Measurements from ENCODE around the gene TTC7B. TPM values are rescaled to one million over a fixed set of nuclear protein-coding genes. Genes with fewer than 3 reads are reported as not detected.

Gene TTC7B
- total RNA-seq, 2 experiments from 2014 or later = 8.8 to 9.5 TPM

GRCh38 chr14:90505531-90505930 lies 310.7 kb downstream of the TTC7B start:
- Mint-ChIP-seq H3K4me3 (no peak overlapping the region), H3K36me3 (ENCODE audit: low read depth) (no peaks in the 10 kb centered on the region), H3K9me3 (no peaks in the 10 kb centered on the region), H3K27me3 (peaks cover 21% of the 10 kb centered on the region), H3K27ac (no peak overlapping the region), H3K4me1 (peaks cover 3% of the 10 kb centered on the region)
- POLR2A ChIA-PET = no interaction called here
- CTCF ChIA-PET = no interaction called here
- DNase-seq = no peak

GRCh38 chr14:90504643-90505042 lies 311.6 kb downstream of the TTC7B start:
- Mint-ChIP-seq H3K36me3 (ENCODE audit: low read depth) (no peaks in the 10 kb centered on the region), H3K27me3 (peaks cover 21% of the 10 kb centered on the region), H3K27ac (no peak overlapping the region), H3K4me3 (no peak overlapping the region), H3K4me1 (peaks cover 5% of the 10 kb centered on the region), H3K9me3 (no peaks in the 10 kb centered on the region)
- ChIA-PET CTCF (no interaction called here), POLR2A (no interaction called here)
- no peak for DNase-seq

DNA sequence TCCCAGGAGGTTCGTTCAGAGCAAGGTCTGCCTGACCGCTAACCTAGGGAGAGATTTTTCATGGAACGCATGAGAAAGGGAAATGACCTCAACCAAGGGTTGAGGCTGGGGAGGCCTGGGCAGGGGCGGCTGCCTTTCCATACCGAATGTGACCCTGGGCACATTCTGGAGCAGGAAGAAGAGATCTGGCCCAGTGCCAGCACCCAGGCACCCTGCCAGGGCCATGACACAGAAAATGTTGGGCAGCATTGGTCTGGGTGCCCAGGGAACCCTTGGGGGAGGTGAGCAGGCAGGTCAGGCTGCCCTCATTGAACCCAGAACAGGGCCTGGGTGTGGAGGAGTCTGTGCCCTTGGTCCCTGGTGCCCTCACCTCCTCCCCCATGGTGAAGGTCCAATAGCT lies 312.6 kb downstream of the TTC7B start:
- Mint-ChIP-seq H3K4me3 (no peak overlapping the region), H3K4me1 (peaks cover 5% of the 10 kb centered on the region), H3K36me3 (ENCODE audit: low read depth) (no peaks in the 10 kb centered on the region), H3K9me3 (no peaks in the 10 kb centered on the region), H3K27me3 (peaks cover 12% of the 10 kb centered on the region), H3K27ac (no peak overlapping the region)
- POLR2A ChIA-PET = no interaction called here
- CTCF ChIA-PET = no interaction called here
- DNase-seq = no peak

DNA sequence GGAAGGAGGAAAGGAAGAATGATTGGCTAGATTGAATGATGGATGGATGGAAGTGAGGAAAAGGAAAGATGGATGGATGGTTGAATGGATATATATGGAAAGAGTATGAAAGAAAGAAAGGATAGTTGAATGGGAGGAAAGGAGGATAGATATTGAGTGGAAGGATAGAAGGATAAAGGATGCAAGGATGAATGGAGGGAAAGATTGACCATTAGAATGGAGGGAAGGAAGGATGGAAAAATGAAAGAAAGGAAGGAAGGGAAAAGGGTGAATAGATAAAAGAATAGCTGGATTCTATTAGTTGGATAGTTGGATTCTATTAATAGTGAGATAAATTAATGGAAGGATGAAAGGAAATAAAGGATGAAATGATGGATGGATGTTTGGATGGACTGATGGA lies 313.5 kb downstream of the TTC7B start:
- H3K36me3 Mint-ChIP-seq (ENCODE audit: low read depth) = no peaks in the 10 kb centered on the region
- no peak for DNase-seq
- peaks cover 8% of the 10 kb centered on the region for H3K27me3 Mint-ChIP-seq
- H3K4me1 Mint-ChIP-seq = peaks cover 5% of the 10 kb centered on the region
- no peaks in the 10 kb centered on the region for H3K9me3 Mint-ChIP-seq
- ChIA-PET CTCF (no interaction called here), POLR2A (no interaction called here)
- H3K27ac Mint-ChIP-seq = no peak overlapping the region
- H3K4me3 Mint-ChIP-seq = no peak overlapping the region

GRCh38 chr14:90500665-90501370 lies 315.4 kb downstream of the TTC7B start:
- Mint-ChIP-seq H3K9me3 (no peaks in the 10 kb centered on the region), H3K4me1 (peaks cover 5% of the 10 kb centered on the region), H3K4me3 (no peak overlapping the region), H3K27me3 (no peaks in the 10 kb centered on the region), H3K36me3 (ENCODE audit: low read depth) (no peaks in the 10 kb centered on the region), H3K27ac (no peak overlapping the region)
- ChIA-PET CTCF (no interaction called here), POLR2A (no interaction called here)
- DNase-seq = no peak

- Mint-ChIP-seq H3K27ac (no peak overlapping the region), H3K4me1 (peaks cover 5% of the 10 kb centered on the region), H3K36me3 (ENCODE audit: low read depth) (no peaks in the 10 kb centered on the region), H3K9me3 (no peaks in the 10 kb centered on the region), H3K27me3 (no peaks in the 10 kb centered on the region), H3K4me3 (no peak overlapping the region)
- ChIA-PET POLR2A (no interaction called here), CTCF (no interaction called here)
- DNase-seq = no peak
Observed at GRCh38 chr14:90499908-90500664, 316.1 kb downstream of the TTC7B start.

DNA sequence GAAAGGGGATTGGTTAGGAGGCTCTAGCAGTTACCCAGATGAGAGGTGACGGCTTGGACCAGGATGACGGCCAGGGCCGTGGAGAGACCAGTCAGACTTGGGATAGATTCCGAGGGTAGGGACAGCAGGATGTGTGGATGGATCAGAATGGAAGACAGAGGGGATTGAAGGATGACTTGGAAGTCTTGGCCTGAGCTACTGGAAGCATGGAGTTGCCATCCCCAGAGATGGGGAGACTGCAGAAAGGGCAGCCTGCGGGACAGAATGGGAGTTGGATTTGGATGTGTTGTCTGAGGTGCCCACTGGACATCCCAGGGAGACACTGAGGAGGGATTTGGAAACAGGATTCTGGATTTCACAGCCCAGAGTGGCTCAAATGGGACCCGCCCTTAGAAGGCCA lies 317.1 kb downstream of the TTC7B start:
- Mint-ChIP-seq H3K36me3 (ENCODE audit: low read depth) (no peaks in the 10 kb centered on the region), H3K9me3 (no peaks in the 10 kb centered on the region), H3K27ac (no peak overlapping the region), H3K4me1 (peaks cover 5% of the 10 kb centered on the region), H3K27me3 (no peaks in the 10 kb centered on the region), H3K4me3 (no peak overlapping the region)
- POLR2A ChIA-PET = no interaction called here
- CTCF ChIA-PET = no interaction called here
- DNase-seq = no peak

DNA sequence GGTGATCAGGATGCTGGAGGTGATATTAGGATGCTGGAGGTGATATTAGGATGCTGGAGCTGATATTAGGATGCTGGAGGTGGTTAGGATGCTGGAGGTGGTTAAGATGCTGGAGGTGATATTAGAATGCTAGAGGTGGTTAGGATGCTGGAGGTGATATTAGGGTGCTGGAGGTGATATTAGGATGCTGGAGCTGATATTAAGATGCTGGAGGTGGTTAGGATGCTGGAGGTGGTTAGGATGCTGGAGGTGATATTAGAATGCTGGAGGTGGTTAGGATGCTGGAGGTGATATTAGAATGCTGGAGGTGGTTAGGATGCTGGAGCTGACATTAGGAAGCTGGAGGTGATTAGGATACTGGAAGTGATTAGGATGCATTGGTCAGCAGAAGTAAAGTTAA lies 318.0 kb downstream of the TTC7B start:
- no peak for DNase-seq
- H3K4me3 Mint-ChIP-seq = no peak overlapping the region
- CTCF ChIA-PET = no interaction called here

GRCh38 chr14:90496379-90496778 lies 319.9 kb downstream of the TTC7B start:
- CTCF ChIA-PET = no interaction called here
- no peak overlapping the region for H3K27ac Mint-ChIP-seq
- no peak overlapping the region for H3K4me3 Mint-ChIP-seq
- no peaks in the 10 kb centered on the region for H3K36me3 Mint-ChIP-seq (ENCODE audit: low read depth)
- H3K27me3 Mint-ChIP-seq = no peaks in the 10 kb centered on the region
- no peaks in the 10 kb centered on the region for H3K9me3 Mint-ChIP-seq
- no peak for DNase-seq
- peaks cover 5% of the 10 kb centered on the region for H3K4me1 Mint-ChIP-seq
- POLR2A ChIA-PET = no interaction called here

More for the DNA sequence above, 318.0 kb downstream of the TTC7B start:
- Mint-ChIP-seq H3K4me1 (peaks cover 5% of the 10 kb centered on the region), H3K9me3 (no peaks in the 10 kb centered on the region), H3K36me3 (ENCODE audit: low read depth) (no peaks in the 10 kb centered on the region), H3K27ac (no peak overlapping the region), H3K27me3 (no peaks in the 10 kb centered on the region)
- POLR2A ChIA-PET = no interaction called here

DNA sequence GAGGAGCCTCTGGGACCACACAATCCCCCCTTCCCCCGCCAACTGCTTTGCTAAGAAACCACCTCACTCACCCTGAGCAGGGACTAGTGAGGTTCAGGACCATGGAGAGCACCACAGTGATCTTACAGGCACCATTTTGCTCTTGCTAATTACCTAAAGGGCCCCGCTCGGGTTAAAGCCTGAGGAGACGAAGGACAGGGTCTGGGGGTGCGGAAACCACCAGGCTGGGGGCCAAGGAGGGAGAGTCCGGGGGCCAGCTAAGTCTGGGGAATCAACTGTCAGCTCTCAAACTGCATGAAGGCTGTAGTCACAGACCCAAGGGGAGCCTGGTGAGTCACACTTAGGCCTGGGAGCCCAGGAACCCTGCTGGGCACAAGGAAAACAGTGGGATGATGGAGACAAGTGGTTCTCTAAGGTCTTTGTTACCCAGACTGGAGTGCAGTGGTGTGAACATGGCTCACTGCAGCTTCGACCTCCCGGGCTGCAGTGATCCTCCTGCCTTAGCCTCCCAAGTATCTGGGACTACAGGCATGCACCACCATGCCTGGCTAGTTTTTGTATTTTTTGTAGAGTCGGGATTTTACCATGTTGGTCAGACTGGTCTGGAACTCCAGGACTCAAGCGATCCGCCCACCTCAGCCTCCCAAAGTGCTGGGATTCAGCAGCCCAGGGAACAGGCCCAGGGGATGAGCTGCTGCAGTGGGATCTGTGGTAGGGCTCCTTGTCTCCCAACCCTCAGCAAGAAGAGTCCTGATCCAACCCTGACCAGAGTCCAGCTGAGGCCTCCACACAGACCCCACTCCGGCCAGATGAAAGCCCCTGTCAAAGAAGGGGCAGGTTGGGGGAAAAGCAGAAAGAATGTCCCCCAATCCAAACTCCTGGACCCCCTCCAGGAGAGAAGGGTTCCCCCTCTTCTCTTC lies 320.6 kb downstream of the TTC7B start:
- DNase-seq = peak; percentile 54
- Mint-ChIP-seq H3K9me3 (no peaks in the 10 kb centered on the region), H3K36me3 (ENCODE audit: low read depth) (no peaks in the 10 kb centered on the region), H3K4me3 (no peak overlapping the region), H3K27me3 (no peaks in the 10 kb centered on the region), H3K4me1 (peaks cover 3% of the 10 kb centered on the region), H3K27ac (no peak overlapping the region)
- ChIA-PET POLR2A (interaction anchor here (1.4 kb wide), 1 partner anchor 93 kb away, joined by 4 read pairs; no protein-coding TSS in a partner anchor), CTCF (no interaction called here)

DNA sequence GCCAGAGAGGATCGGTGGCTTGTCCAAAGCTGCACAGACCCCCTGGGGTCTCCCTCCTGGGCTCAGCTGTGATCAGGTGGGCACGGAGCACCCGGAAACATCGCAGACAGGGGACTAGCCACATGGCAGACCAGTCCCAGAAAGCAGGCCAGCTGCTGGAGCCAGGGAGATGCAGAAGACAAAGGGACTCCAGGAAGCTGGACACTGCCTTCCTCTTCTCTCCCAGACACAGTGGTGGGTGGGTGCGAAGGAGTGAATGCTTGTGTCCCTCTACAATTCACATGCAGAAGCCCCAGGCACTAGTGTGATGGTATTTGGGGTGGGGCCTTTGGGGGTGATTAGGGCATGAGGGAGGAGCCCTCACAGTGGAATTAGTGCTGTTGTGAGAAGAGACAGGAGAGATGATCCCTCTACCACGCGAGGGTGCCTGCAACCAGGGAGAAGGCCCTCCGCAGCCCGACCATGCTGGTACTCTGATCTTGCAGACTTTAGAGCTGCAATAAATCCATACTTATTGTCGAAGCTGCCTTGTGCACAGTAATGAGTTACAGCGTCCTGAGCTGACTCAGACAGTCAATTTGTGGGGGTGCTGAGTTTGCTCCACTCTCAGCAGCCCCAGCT lies 324.2 kb downstream of the TTC7B start:
- Mint-ChIP-seq H3K27me3 (no peaks in the 10 kb centered on the region), H3K27ac (no peak overlapping the region), H3K4me3 (no peak overlapping the region), H3K9me3 (no peaks in the 10 kb centered on the region), H3K4me1 (no peaks in the 10 kb centered on the region), H3K36me3 (ENCODE audit: low read depth) (no peaks in the 10 kb centered on the region)
- POLR2A ChIA-PET = interaction anchor here (1.0 kb wide), 1 partner anchor 109 kb away, joined by 3 read pairs; no protein-coding TSS in a partner anchor
- CTCF ChIA-PET = no interaction called here
- DNase-seq = peak; percentile 7

DNA sequence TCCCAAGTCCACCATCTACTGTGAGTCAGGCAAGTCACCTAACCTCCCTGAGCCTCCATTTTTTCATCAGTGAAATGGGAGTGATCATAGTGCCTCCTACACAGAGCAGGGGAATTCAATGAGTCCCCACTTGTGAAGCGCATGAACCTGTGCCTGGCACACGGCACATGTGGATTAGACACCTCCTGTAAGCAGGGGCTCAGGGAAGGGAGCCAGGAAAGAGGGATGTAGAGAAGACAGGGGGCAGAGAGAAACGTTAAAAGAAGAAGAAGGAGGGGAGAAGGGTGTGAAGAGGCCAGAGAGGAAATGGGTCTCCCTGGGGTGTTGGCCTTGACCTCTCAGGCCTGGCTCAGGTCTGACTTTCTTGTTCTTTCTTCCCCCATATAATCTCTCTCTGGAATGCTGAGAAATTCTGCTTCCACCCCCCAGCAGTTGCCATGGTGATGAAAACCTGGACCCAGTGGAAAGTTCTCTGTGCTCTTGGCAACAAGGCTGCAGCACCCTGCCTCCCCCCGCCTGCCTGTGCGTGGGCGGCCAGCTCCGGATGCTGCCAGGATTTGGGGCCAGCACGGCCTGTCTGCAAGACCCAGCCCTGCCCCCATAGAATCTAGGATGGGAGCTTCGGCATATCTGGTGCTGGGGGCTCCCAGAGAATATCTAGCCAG lies 324.9 kb downstream of the TTC7B start:
- peak; percentile 5 for DNase-seq
- Mint-ChIP-seq H3K27ac (no peak overlapping the region), H3K9me3 (no peaks in the 10 kb centered on the region), H3K4me3 (no peak overlapping the region), H3K4me1 (no peaks in the 10 kb centered on the region), H3K36me3 (ENCODE audit: low read depth) (no peaks in the 10 kb centered on the region), H3K27me3 (peaks cover 2% of the 10 kb centered on the region)
- CTCF ChIA-PET = no interaction called here
- POLR2A ChIA-PET = no interaction called here

DNA sequence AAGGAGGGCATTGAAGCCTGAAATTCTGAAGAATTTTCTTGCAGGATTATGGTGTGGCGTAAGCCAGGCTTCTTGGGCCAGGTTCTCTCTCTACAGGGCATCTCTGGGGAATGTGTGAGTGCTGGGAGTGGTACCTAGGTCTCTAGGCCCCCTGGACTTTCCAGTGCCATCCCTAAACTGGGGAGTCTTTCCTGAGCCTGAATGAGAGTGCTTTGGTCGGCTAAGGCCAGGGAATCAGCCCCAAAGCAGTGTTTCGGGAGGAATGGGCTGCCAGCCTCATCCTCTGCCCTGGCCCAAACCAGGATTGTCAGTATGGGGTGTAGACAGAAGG lies 325.5 kb downstream of the TTC7B start:
- ChIA-PET CTCF (no interaction called here), POLR2A (no interaction called here)
- peaks cover 2% of the 10 kb centered on the region for H3K27me3 Mint-ChIP-seq
- H3K9me3 Mint-ChIP-seq = no peaks in the 10 kb centered on the region
- no peaks in the 10 kb centered on the region for H3K4me1 Mint-ChIP-seq
- H3K27ac Mint-ChIP-seq = no peak overlapping the region
- no peaks in the 10 kb centered on the region for H3K36me3 Mint-ChIP-seq (ENCODE audit: low read depth)
- DNase-seq = peak; percentile 1
- no peak overlapping the region for H3K4me3 Mint-ChIP-seq

Data from activated CD4-positive, alpha-beta memory T cell treated with anti-CD3 and anti-CD28 coated beads, Interleukin-2, amount 10 ng/mL, durations not matched to agents 7 days and 5 days (primary cell).